Tibial nerve (tissue), 4 donors: ENCODE data around the gene CDCA8.

Experiments
- CTCF ChIP-seq, 5 experiments: fragments of 200-600 bp in 3 of 5; fragments of 450-650 bp in 2 of 5; sonication (generic) in 3 of 5; IDR thresholded peaks; one replicate each; pipeline ENCODE4 v1.5.1; 2016 to 2019; ENCODE audit warnings: antibody characterized with exemption in 5 of 5, mild to moderate bottlenecking in 3 of 5, moderate library complexity in 2 of 5
- EP300 ChIP-seq, 2 donors: sonication (generic); formaldehyde crosslinking; IDR thresholded peaks; one replicate each; pipeline ENCODE4 v1.6.1; 2017; ENCODE audit warnings: antibody characterized with exemption in 2 of 2, mild to moderate bottlenecking in 1 of 2
- POLR2A ChIP-seq, 2 donors: fragments of 450-650 bp; IDR thresholded peaks; one replicate each; pipeline ENCODE4 v1.6.1; 2017; ENCODE audit warnings: antibody characterized with exemption in 2 of 2, mild to moderate bottlenecking in 2 of 2, moderate library complexity in 2 of 2

GRCh38 chr1:37726751-37727585, 34.7 kb downstream of the CDCA8 start:
- TF ChIP-seq CTCF (IDR thresholded peaks at IDR 0.05) (no peak), EP300 (IDR thresholded peaks at IDR 0.05) (no peak), POLR2A (IDR thresholded peaks at IDR 0.05) (no peak)
